Measurements from ENCODE around the gene ATG7.

Gene ATG7

GRCh38 chr3:11552289-11553264 lies 280.4 kb downstream of the ATG7 start:
- Histone ChIP-seq H3K79me2 (ENCODE audit: insufficient read depth, low read length) (no peaks in the 10 kb centered on the region), H4K20me1 (ENCODE audit: low read depth, low read length) (no peaks in the 10 kb centered on the region), H3K36me3 (ENCODE audit: low read length) (peaks cover 5% of the 10 kb centered on the region; the same call in 1 of the 2 replicates), H3K9me2 (replicated peaks; ENCODE audit: insufficient read depth, low read length) (no peaks in the 10 kb centered on the region), H3K9me3 (ENCODE audit: insufficient read depth, low read length) (no peaks in the 10 kb centered on the region), H3K27me3 (ENCODE audit: low read length) (no peaks in the 10 kb centered on the region), H3K9ac (ENCODE audit: low read length) (no peak overlapping the region), H2AFZ (ENCODE audit: low read depth, low read length, severe bottlenecking) (no peak overlapping the region), H3K4me3 (ENCODE audit: insufficient read depth, low read length, poor library complexity, severe bottlenecking) (no peak overlapping the region), H3K27ac (ENCODE audit: low read depth, low read length) (no peak overlapping the region), H3F3A (ENCODE audit: insufficient read depth) (peaks cover 11% of the 10 kb centered on the region; the same call in 1 of the 2 replicates), H3K4me2 (ENCODE audit: low read depth, low read length, poor library complexity, severe bottlenecking) (no peak overlapping the region)
- TF ChIP-seq CTCF (IDR thresholded peaks at IDR 0.05; ENCODE audit: insufficient read depth, low read length, poor library complexity, severe bottlenecking) (no peak), EZH2phosphoT487 (conservative IDR thresholded peaks at IDR 0.05; ENCODE audit: low read length) (no peak)

- Histone ChIP-seq H3F3A (ENCODE audit: insufficient read depth) (peaks cover 11% of the 10 kb centered on the region; the same call in 1 of the 2 replicates), H3K4me2 (ENCODE audit: low read depth, low read length, poor library complexity, severe bottlenecking) (no peak overlapping the region), H4K20me1 (ENCODE audit: low read depth, low read length) (no peaks in the 10 kb centered on the region), H3K27ac (ENCODE audit: low read depth, low read length) (no peak overlapping the region), H3K9me3 (ENCODE audit: insufficient read depth, low read length) (no peaks in the 10 kb centered on the region), H3K27me3 (ENCODE audit: low read length) (no peaks in the 10 kb centered on the region), H2AFZ (ENCODE audit: low read depth, low read length, severe bottlenecking) (no peak overlapping the region), H3K36me3 (ENCODE audit: low read length) (peaks cover 5% of the 10 kb centered on the region; the same call in 1 of the 2 replicates), H3K9me2 (replicated peaks; ENCODE audit: insufficient read depth, low read length) (no peaks in the 10 kb centered on the region), H3K4me3 (ENCODE audit: insufficient read depth, low read length, poor library complexity, severe bottlenecking) (no peak overlapping the region), H3K79me2 (ENCODE audit: insufficient read depth, low read length) (no peaks in the 10 kb centered on the region), H3K9ac (ENCODE audit: low read length) (no peak overlapping the region)
- TF ChIP-seq CTCF (IDR thresholded peaks at IDR 0.05; ENCODE audit: insufficient read depth, low read length, poor library complexity, severe bottlenecking) (no peak), EZH2phosphoT487 (conservative IDR thresholded peaks at IDR 0.05; ENCODE audit: low read length) (no peak)
Measured at GRCh38 chr3:11553436-11554235, 281.4 kb downstream of the ATG7 start.

GRCh38 chr3:11554236-11554610 lies 282.0 kb downstream of the ATG7 start:
- Histone ChIP-seq H3K9me2 (replicated peaks; ENCODE audit: insufficient read depth, low read length) (no peaks in the 10 kb centered on the region), H3K9me3 (ENCODE audit: insufficient read depth, low read length) (no peaks in the 10 kb centered on the region), H3K27me3 (ENCODE audit: low read length) (no peaks in the 10 kb centered on the region), H3F3A (ENCODE audit: insufficient read depth) (peaks cover 6% of the 10 kb centered on the region; the same call in 1 of the 2 replicates), H2AFZ (ENCODE audit: low read depth, low read length, severe bottlenecking) (no peak overlapping the region), H3K9ac (ENCODE audit: low read length) (no peak overlapping the region), H3K36me3 (ENCODE audit: low read length) (peaks cover 5% of the 10 kb centered on the region; the same call in 1 of the 2 replicates), H3K27ac (ENCODE audit: low read depth, low read length) (no peak overlapping the region), H3K79me2 (ENCODE audit: insufficient read depth, low read length) (no peaks in the 10 kb centered on the region), H3K4me3 (ENCODE audit: insufficient read depth, low read length, poor library complexity, severe bottlenecking) (no peak overlapping the region), H4K20me1 (ENCODE audit: low read depth, low read length) (no peaks in the 10 kb centered on the region), H3K4me2 (ENCODE audit: low read depth, low read length, poor library complexity, severe bottlenecking) (no peak overlapping the region)
- TF ChIP-seq EZH2phosphoT487 (conservative IDR thresholded peaks at IDR 0.05; ENCODE audit: low read length) (no peak), CTCF (IDR thresholded peaks at IDR 0.05; ENCODE audit: insufficient read depth, low read length, poor library complexity, severe bottlenecking) (no peak)

All from SU-DHL-6 (cell line).